NCI-H2196 treated with DMSO at 0.1 percent for 48 hours (cell line): Measurements from ENCODE around the gene NECAP2.
A peak's percentile ranks its signal among the peaks of the same experiment; 100 is the strongest.
"Not testable (repeated sequence)": the region's sequence is repeated elsewhere in the genome, so short reads cannot be mapped to it uniquely, and the experiment has no call there.

Source experiments
- DNase-seq: peaks from one replicate; lab custom pipeline; 2025; ENCODE audit not compliant: unreplicated experiment; lab: John Stamatoyannopoulos, UW

NECAP2 gene

GRCh38 chr1:16492937-16493336 lies 52.4 kb downstream of the NECAP2 start:
- not testable (repeated sequence) for DNase-seq

- not testable (repeated sequence) for DNase-seq
Measured at GRCh38 chr1:16493731-16494130, 53.2 kb downstream of the NECAP2 start.

GRCh38 chr1:16497474-16497904 lies 57.0 kb downstream of the NECAP2 start:
- DNase-seq = not testable (repeated sequence)

GRCh38 chr1:16498047-16498446 lies 57.5 kb downstream of the NECAP2 start:
- DNase-seq = not testable (repeated sequence)

- DNase-seq = peak; percentile 78
Measured at GRCh38 chr1:16498573-16499413, 58.3 kb downstream of the NECAP2 start.

GRCh38 chr1:16500466-16500865 lies 59.9 kb downstream of the NECAP2 start:
- DNase-seq = not testable (repeated sequence)

- DNase-seq = not testable (repeated sequence)
Measured at GRCh38 chr1:16500975-16501374, 60.5 kb downstream of the NECAP2 start.

GRCh38 chr1:16501446-16501845 lies 60.9 kb downstream of the NECAP2 start:
- DNase-seq = not testable (repeated sequence)

- no peak for DNase-seq
Measured at GRCh38 chr1:16503494-16503893, 63.0 kb downstream of the NECAP2 start.

GRCh38 chr1:16505870-16506269 lies 65.3 kb downstream of the NECAP2 start:
- not testable (repeated sequence) for DNase-seq

- DNase-seq = not testable (repeated sequence)
Measured at GRCh38 chr1:16506364-16507136, 66.0 kb downstream of the NECAP2 start.

GRCh38 chr1:16508861-16509445 lies 68.4 kb downstream of the NECAP2 start:
- DNase-seq = not testable (repeated sequence)
